HG02943 (cell line): ENCODE data around the gene ARHGEF16.

ENCODE experiments used
- ATAC-seq: cut with Tn5 transposase; IDR thresholded peaks from one replicate; pipeline ENCODE4 v1.9.1; 2021; ENCODE audit warnings: mild to moderate bottlenecking, low read depth, moderate library complexity; ENCODE audit not compliant: unreplicated experiment

ARHGEF16 gene

DNA sequence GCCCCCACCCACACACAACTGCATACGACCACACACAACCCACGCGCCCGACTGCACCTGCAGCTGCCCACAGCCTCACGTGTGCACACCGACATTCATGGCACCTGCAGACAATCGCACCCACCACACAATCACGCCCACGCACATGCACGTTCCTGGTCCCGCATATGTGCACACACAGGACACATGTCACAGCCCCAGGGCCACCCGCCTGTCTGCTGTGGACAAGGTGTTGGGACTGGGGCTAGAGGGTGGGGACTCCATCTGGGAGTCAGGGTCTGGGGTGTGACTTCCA is 56.4 kb downstream of the ARHGEF16 start:
- ATAC-seq = no peak

DNA sequence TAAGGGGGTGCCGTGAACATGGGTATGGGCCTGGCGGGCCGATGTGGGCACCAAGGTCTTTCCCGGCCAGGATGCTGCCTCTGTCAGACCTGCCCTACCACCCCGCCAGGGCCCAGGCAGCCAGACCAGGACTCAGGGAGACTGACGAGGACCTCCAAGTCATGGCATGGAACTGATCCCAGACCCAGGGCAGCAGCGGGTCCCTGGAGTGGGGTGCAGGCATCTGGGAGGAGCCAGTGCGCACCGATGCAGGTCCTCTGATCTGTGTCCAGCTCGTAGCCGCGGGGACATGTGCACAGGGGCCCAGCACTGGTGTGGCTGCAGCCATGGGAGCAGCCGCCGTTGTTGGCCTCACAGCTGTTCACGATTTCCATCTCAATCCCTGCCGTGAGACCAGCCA is 56.8 kb downstream of the ARHGEF16 start:
- no peak for ATAC-seq

DNA sequence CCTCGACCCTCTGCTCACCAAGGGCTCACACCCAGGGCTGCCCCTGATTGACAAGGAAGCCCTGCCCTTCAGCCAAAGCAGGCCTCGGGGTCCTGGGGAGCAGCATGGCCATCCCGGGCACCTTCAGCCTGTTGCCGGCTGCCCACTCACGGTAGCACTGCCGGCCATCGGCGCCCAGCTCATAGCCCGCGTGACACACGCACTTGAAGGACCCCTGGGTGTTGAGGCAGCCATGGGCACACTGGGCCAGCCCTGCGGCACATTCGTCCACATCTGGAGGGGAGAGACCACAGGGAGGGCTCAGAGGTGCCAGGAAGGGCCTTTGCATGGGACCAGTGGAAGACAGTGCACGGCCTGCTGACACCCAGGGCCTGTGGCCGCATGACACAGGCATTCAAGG is 57.4 kb downstream of the ARHGEF16 start:
- ATAC-seq = no peak

DNA sequence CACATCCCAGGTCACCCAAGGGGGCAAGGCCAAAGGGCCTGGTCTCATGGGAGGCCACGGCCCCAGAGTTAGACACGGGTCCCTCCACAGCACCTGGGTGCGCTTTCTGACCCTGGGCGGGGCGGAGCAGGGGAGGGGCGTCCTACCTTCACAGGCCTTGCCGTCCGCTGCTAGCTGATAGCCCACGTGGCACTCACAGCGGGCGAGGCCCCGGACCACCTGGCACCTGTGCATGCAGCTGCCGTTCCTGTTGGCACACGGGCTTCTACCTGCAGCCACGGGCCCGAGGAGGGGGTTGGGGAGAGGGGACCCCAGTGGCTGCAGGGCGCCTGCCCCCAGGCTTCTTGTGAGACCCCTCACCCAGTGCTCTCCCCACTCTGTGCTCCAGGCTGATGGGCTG is 59.9 kb downstream of the ARHGEF16 start:
- no peak for ATAC-seq

DNA sequence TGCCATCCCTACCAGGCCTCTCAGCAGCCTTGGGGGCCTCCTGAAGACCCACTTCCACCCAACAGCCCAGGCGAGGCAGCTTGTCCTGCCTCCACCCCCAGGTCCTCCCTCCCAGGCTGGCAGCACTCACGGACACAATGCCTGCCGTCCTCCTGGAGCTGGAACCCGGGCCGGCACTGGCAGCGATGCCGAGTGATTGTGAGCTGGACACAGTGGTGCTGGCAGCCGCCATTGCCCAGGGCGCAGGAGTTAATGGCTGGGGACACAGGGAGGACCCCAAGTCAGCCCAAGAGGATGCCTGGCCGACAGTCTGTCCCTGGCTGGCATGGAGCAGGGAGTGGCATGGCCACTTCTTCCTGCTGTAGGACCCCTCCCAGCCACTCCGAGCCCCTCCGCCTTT is 60.8 kb downstream of the ARHGEF16 start:
- no peak for ATAC-seq

DNA sequence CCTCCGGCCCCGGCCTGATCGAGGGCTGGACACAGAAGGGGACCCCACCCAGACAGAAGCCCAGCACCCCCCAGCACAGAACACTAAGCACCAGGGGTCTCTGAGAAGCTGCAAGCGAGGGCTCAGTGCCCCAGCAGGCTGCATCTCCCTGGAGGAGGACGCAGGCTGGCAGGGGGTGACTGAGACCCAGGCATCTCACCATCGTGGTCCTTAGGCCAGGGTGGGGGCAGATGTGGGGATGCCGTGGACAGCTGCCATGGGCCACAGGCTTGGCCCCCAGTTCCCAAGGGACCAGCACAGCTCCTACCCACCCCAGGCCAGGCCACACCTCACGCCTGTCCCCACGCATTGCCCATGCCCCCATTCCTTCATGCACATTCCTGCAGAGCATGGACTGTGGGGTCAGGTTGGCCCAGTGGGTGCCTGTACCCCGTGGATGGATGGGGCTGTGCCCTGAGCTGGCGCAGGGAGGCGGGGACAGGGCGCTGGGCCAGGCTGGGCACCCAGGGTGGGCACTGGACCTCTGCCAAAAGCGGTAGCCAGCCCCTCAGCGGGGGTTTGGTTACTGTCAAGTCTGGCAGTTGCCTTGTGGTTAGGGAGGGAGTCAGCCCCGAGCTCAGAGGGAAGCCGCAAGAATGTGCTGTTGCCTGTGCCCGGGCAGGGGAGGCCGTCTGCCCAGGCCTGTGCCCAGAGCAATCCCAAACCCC is 61.5 kb downstream of the ARHGEF16 start:
- ATAC-seq = no peak

DNA sequence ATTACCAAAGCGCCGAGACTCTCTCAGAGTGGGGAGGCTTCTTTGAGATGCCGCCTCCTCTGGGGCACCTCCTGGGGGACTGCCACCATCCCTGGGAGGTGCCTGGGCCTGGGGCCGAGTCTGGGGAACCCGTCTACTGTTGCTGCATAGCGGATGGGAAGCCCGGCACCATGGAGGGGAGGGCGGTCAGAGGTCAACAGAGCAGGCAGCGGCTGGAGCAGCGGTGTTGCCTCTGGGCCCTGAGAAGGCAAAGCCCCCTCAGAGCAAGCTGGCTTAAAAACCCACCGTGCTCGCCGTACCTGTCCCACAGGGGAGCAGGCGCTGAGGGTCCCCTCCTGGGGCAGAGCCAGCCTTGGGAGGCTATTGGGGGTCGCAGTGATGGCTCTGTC is 62.0 kb downstream of the ARHGEF16 start:
- no peak for ATAC-seq

DNA sequence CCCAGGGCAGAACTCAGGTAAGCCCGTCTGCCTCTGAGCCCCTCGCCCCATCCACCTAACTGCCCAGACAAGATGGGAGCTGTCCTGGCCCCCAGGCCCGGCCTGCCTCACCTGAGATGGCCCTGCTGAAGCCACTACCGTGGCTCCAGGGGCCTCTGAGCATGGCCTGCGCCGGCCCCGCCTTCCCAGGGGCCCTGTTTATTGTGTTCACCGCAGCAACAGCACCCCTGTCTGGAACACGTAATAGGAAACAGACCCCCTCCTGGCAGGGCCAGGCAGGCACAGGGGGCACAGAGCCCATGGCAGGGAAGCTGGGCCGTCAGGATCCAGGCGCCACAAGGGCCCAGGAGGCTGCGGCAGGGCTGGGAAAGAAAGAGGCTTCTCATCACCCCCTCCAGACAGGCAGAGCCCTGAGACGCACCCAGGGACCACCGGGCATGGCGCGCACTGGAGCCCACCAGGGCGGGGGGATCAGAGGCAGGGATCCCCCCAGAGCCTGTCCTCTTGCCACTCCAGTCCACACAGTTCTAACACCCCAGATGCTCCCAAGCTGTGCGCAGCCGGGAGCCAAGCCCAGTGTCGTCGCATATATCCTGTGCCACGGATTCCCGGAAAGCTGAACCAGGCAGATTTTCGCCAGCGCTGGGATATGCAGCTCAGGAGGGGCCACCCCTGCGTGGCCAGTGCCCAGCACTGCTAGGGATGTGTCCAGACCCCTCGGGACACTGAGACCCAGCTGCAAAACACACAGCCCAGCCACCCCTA is 62.6 kb downstream of the ARHGEF16 start:
- no peak for ATAC-seq

DNA sequence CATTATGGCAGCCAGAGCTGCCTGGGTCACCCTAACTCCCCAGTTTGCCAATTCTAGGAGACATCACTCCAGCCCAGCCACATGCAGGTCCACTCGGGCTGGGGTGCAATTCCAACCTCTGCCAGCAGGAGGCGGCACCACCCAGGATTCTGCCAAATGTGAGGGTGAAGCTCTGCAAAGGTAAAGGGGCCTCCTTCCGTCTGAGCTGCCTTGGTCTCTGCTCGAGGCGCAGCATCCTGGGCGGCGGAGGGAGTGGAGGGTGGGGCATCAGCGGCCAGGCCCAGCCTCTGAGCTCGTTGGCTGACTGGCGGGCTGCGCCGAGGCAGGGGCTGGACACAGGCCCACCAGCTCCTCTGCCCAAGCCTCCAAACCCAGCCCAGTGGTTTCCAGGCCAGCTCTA is 63.8 kb downstream of the ARHGEF16 start:
- ATAC-seq = no peak

DNA sequence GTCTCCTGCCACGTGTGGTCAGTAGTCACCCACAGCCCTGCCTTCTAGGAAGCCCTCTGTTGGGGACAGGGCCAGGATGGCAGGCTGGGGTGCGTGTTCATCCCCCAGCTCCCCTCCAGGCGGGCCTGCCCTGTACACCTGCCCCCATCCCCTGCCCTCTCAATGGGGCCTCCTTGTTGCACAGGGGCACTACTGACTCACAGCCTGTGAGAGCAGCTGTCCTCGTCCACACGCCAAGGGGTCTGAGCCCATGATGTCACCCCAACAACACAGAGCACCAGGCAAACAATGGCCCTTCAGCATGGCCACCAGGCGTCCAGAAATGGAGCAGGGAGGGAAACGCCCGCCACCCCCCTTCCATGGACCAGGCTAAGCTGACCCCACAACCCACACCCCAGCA is 64.3 kb downstream of the ARHGEF16 start:
- ATAC-seq = no peak

DNA sequence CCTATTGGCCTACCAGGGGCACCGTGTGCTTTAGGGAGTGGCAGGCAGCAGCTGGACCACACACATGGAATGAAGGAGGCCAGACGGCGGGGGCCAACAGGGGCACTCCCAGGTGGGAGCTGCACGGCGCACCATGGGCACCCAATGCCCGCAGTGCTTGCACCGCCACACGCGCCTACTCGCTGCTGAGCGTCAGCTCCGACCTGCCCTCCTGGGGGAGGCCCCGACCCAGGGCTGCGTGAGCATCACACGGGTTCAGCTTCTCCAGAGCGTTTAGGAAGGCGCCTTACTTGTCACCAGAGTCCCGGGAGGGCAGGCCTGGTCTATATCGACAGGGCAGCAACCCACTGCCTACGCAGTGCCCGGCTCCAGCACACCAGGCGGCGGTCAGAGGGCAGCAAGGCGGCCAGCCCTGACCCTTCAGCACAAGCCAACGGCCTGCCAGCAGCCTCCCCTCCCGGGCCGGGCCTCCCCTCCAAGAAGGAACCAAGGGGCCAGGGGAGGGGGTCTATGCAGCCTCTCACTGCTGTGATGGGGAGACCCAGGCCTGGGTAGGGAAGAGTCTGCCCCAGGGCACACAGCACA is 64.9 kb downstream of the ARHGEF16 start:
- ATAC-seq = no peak

DNA sequence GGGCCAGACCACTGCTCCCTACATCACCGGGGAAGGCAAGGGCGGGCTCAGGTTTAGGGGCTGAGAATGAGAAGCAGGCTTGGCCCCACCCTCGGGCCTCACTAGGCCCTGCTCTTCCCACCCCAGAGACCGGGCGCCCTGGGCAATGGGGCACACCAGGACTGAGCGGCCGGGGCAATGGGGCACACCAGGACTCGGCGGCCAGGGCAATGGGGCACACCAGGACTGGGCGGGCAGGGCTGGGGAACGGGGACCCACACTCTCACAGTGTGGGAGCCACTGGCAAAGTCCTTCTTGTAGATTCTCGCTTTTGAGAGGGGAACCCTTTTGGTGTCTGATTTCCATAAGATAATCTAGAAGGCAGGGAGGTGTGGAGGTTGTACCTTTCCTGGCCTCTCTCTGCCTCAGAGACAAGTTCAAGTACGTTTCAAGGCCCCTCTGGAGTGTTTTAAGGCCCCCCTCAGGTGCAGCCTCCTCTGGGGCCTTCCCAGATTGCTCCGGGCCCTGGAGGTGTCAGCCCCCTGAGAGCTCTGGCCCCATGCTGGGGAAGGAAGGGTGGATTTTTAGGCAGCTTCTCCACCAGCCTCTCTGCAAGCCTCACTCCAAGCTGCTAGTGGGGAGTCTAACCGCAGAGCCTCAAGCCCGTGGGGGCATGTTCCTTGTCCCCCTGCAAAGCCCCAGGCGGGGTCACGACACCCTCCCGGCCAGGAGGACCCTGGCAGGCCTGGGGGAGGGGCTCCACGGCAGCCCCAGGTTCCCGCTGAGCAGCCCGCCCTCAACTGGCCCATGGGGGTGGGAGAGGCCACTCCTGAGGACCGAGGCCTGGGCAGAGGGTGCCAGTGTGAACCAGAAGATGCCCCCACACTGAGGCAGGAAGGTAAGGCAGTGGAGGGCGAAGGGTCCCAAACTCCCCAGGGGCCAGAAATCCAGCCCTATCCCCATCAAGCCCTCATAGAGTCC is 66.2 kb downstream of the ARHGEF16 start:
- no peak for ATAC-seq

DNA sequence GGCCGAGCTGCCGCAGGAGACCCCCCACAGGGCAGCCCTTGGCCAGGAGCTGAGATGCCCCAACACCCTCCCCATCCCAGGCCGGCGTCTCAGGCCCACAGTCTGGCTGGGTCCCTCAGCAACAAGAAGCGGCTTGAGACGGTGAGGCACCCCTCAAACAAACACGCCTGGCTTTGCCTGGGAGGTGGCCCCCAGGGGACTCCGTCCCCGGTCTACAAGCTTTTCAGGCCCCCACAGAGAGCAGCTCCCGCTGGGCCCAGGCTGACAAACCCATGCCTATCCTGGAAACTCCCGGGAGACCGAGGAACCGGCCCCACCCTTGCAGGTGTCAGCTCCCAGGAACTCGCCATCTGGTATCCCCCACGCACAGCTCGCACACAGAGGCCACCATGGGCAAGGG is 67.0 kb downstream of the ARHGEF16 start:
- no peak for ATAC-seq

DNA sequence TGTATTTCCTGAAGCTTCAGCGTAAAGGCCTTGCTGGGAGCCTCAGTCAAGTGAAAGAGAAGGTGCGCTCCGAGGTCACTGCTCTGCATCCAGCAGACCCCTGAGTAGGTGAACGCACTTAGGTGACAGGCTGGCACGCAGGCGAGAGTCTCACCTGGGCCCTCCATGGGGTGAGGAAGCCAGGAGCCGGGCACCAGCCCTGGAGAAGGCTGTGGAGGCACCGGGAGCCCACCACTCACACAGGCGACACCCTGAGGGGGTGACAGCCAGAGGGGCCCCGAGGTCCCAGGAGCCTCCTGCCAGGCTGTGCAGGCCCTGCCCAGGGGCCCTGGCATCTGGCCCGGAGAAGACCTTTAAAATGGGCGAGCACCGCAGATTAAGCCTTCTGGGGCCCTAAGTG is 67.6 kb downstream of the ARHGEF16 start:
- ATAC-seq = no peak

DNA sequence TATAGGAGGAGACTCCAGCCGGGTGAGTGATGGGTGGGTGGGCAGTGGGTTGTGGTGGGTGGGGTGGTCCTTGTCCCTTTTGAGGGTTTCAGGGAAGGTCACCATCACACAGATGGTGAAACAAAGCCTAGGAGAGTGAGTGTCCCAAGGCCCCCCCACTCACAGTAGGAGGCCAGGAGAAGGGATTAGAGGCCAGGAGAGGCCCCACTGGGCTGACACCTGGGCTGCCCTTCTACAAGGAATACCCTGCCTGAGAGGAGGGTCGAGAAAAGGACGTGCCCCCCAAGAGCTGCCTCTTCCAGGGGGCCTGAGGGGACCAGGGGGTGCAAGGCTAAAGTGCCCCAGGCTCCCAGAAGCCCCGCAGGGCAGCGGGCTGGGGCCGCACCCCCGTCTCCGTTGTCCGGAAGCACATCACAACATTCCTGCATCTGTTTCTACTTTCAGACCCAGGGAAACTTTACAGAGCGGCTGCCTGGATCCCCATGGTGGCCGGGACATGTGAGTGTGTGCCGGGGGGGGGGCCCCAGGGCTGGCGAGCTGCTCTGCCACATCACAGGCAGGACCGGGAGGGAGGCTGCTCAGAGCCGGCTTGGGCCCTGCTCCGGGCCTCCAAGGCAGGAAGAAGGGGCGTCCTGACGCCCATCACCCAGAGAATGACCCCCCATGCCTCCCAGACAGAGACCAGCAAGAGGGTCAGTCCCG is 68.2 kb downstream of the ARHGEF16 start:
- ATAC-seq = no peak

DNA sequence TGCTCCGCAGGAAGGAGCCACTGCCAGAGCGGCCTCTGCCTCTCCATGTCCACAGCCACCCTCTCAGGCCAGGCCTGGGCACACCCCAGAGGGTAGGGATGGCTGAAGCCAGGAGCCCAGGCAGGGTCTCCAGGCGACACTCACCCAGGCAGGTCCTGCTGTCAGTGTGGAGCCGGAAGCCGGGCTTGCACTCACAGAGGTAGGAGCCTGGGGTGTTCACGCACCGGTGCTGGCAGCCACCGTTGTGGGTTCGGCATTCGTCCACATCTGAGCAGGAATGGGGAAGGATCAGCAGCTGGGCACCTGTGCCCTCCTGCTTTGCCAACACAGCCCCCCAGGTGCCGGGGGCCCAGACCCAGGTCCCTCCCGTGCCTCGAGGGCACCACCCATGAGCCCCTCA is 69.5 kb downstream of the ARHGEF16 start:
- ATAC-seq = no peak

DNA sequence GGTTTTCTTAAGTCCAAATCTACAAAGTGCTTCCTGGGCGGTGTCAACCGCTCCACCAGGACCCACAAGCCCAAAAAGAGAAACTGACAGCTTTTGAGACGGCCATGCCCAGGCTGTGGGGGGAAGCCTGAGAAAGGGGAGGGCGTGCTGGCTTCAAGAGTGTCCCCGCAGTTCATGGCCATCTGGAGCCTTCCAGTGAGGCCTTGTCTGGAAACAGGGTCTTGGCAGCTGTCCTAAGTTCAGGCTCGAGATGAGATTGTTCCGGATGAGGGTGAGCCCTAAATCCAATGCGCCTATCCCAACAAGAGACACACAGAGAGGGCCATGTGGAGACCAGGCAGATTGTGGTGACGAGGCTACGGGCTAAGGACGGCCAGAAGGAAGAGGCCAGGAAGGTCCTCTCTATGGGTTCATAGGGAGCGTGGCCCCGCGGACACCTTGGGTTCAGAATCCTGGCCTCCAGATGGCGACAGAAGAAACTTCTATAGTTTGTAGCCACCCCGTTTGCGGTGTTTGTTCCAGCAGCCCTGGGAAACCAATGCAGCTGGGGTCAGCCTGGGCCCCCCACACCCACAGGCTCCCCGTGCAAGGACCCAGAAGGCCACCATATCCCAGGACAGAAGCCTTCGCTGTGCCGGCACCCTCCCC is 70.2 kb downstream of the ARHGEF16 start:
- ATAC-seq = no peak

DNA sequence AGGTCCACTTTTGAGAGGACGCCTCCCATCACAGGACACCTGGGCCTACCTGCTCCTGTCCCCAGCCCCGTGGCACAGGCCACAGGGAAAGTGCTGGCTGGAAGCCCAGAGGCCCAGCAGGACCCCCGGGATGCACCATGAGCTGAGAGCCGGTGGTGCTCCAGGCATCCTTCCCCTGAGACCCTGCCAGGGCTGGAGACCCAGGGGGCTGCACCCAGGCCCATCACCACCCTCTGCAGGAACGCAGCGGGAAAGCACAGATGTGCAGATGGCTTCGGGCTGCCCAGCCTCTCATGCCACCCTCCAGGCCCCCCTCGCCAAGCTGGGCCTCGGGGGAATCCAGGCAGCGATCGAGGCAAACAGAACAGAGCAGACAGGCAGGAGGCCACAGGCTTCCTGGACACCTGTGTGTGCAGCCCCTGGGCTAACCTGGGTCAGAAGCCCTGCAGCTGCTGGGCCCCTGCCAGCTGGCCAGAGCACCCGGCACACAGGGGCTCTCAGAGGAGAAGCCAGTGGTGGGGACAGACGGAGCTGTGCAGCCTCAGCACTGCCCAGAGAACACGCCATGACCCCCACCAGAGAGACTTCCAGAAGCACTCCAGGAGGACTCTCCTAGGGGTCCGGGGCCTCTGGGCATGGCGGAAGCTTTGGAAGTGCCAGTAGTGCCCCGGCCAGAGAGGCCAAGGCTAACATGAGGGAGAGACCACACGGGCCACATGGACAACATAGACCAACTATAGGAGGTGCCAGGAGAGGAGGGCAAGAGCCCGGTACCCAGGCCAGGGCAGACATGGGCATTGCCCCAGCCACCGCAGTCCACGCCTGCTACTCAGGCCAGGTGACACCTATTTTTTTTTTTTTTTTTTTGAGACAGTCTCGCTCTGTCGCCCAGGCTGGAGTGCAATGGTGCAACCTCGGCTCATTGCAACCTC is 71.4 kb downstream of the ARHGEF16 start:
- no peak for ATAC-seq

DNA sequence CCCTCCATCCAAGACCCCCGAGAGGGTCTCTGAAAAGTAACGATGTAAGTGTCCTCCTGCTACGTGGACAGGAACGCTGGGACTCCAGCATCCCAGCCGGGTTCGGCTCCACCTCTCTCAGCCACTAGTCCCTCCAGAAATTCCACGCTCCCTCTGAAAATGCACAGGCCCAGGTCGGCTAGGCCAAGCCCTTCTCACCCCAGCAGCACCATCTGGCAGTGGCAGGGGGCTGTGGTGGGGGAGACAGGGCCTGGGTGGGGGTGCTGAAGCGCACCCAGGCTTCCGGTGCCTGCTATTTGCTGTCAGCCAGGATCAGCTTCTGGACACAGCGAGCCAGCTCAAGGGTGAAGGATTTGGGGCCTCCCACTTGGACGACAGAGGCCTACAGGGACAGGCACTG is 73.3 kb downstream of the ARHGEF16 start:
- no peak for ATAC-seq
